H4 (cell line): ENCODE measurements around the gene BSCL2. TPM values are rescaled to one million over a fixed set of nuclear protein-coding genes. Genes with fewer than 3 reads are reported as not detected.
"Not testable (repeated sequence)": the region's sequence is repeated elsewhere in the genome, so short reads cannot be mapped to it uniquely, and the experiment has no call there.

ENCODE experiments used
- DNase-seq: peaks from one replicate; pipeline ENCODE4 v3.0.0-alpha.2; 2015; ENCODE audit warnings: low spot score
- total RNA-seq: library from RNA; depleted of rRNA; stranded (reverse); fragments of >200 nt; shearing (Covaris generic); gene quantifications from 2 replicates; pipeline ENCODE4 v1.2.3, GENCODE V29; 2014

BSCL2 gene
- total RNA-seq, 1 experiment from 2014 or later = 128 TPM

GRCh38 chr11:62688491-62688890 lies 18.7 kb downstream of the BSCL2 start:
- DNase-seq = no peak

- no peak for DNase-seq
Measured at GRCh38 chr11:62687508-62688396, 19.5 kb downstream of the BSCL2 start.

- DNase-seq = no peak
Measured at GRCh38 chr11:62682518-62682917, 24.7 kb downstream of the BSCL2 start.

- DNase-seq = peak; percentile 62
Measured at GRCh38 chr11:62680825-62681240, 26.4 kb downstream of the BSCL2 start.

GRCh38 chr11:62678770-62679696 lies 28.2 kb downstream of the BSCL2 start, which contains the start of gene UBXN1:
Gene UBXN1 (minus strand): TSS chr11:62679073. CDS start chr11:62678923, 150 bp downstream.
- DNase-seq = peak; percentile 82

- no peak for DNase-seq
Measured at GRCh38 chr11:62678433-62678769, 28.8 kb downstream of the BSCL2 start.

GRCh38 chr11:62677714-62678113 lies 29.5 kb downstream of the BSCL2 start:
- no peak for DNase-seq

- DNase-seq = no peak
Measured at GRCh38 chr11:62677156-62677555, 30.1 kb downstream of the BSCL2 start.

- DNase-seq = no peak
Measured at GRCh38 chr11:62676698-62677097, 30.5 kb downstream of the BSCL2 start.

- DNase-seq = not testable (repeated sequence)
Measured at GRCh38 chr11:62675415-62675814, 31.8 kb downstream of the BSCL2 start.

- no peak for DNase-seq
Measured at GRCh38 chr11:62673196-62673525, 34.1 kb downstream of the BSCL2 start.

GRCh38 chr11:62671608-62672389 lies 35.4 kb downstream of the BSCL2 start, which contains the start of the genes LBHD1 and UQCC3:
Gene LBHD1 (minus strand): TSS chr11:62672267. CDS start chr11:62670031, 2,236 bp downstream.
Gene UQCC3 (plus strand): TSS chr11:62671673. CDS start chr11:62671746, 73 bp downstream.
- peak; percentile 89 for DNase-seq

- DNase-seq = no peak
Measured at GRCh38 chr11:62671236-62671607, 36.0 kb downstream of the BSCL2 start.

- DNase-seq = no peak
Measured at GRCh38 chr11:62669420-62670161, 37.6 kb downstream of the BSCL2 start.

- DNase-seq = no peak
Measured at GRCh38 chr11:62667460-62667859, 39.8 kb downstream of the BSCL2 start.

GRCh38 chr11:62666259-62666926 lies 40.8 kb downstream of the BSCL2 start:
- no peak for DNase-seq

GRCh38 chr11:62665599-62666258 lies 41.5 kb downstream of the BSCL2 start:
- peak; percentile 48 for DNase-seq

GRCh38 chr11:62665075-62665598 lies 42.1 kb downstream of the BSCL2 start, which contains the start of the genes C11orf98 and CSKMT:
Gene C11orf98 (minus strand): TSS chr11:62665210. CDS start chr11:62665169, 41 bp downstream.
Gene CSKMT (plus strand): TSS chr11:62665312. CDS start chr11:62665880, 568 bp downstream.
- DNase-seq = peak; percentile 84

GRCh38 chr11:62664405-62665074 lies 42.7 kb downstream of the BSCL2 start:
- DNase-seq = peak; percentile 38
